CD4-positive, alpha-beta T cell treated with Interleukin-17A for 4 hours (primary cell): Measurements from ENCODE around the gene LHFPL4.
"Not testable (repeated sequence)": the region's sequence is repeated elsewhere in the genome, so short reads cannot be mapped to it uniquely, and the experiment has no call there.

Source experiments
- DNase-seq: peaks from one replicate; pipeline ENCODE4 v3.0.0-alpha.2; 2020; ENCODE audit warnings: mixed read lengths

The LHFPL4 gene

DNA sequence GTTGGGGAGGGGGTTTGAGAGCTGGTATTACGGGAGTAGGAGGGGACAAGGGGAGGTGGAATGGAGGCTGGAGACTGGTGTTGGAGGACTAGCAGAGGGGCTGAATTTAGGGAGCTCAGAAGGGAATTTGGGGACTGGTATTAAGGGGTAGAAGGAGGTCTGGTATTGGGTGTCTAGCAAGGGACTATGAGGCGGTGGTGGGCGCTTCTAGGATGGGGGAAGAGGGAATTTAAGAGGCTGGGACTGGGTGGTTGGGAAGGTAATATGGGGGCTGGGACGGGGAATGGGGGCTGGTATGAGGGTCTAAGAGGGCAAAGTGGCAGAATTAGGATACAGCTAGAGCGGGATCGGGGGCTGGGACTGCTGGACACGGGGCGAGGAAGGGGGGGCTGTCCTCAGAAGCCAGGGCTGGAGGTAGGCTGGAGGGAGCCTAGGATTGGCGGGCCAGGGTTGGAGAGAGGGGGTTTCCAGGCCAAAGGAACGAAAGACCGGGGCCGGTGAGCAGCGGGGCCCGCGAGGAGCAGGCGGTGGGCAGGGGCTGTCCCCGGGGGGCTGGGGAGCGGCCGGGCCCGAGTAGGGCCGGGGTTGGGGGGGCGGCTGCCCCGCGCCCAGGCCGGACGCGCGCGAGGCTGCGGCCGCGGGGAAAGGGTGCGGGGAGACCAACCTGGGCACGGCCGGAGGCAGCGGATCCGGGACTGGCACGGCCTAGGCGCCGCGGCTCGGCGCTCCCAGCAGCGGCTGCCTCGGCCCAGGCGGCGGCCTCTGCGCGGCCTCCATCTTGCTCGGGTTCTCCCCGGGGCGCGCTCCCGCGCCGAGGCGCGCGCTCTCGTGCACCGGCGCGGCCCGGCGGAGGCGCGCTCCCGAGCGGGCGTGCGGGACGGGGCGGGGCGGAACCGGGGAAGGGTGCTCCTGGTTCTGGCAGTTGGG lies at the start of gene LHFPL4:
TSS of gene LHFPL4 (minus strand) at position 802 of the 927 bp plus-strand sequence. CDS start 1,143 bp downstream, outside the sequence.
- no peak for DNase-seq

DNA sequence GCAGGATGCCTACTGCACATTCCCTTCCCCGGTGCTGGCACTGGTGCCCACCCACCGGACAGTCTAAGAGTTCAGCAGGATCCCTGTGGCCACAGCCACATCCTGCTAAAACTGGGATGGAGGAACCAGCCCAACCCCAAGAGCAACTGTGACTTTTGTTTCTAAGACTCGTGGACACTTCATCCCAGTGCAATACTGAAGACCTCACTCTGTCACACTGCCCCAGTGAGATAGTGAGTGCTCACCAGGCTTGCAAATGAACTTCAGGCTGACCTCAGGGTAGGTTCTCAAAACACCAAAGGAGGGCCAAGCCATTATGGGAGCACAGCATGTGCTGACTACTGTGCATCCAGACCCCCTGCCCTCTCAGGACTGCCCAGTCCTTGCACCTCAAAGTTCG lies 49.0 kb upstream of the LHFPL4 start:
- DNase-seq = no peak

- DNase-seq = not testable (repeated sequence)
Measured at GRCh38 chr3:9601006-9601581, 47.5 kb upstream of the LHFPL4 start.

DNA sequence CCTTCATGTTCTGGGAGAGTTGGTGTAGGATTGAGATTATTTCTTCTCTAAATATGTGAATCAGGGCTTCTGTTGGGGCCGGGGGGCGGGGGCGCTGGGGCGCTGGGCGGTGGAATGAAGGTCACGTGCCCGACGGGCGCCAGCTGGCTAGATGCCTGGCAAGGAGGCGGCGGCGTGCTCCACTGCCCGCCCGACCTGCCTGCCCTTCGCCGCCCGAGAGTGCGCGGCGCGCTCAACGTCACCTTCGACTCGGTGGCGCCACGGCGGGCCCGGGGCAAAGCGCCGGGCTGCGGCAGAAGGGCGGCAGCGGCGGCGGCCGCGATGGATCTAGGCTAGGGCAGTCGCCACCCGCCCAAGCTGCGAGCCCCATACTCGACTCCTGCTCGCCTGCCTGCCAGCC lies 47.0 kb upstream of the LHFPL4 start:
- DNase-seq = peak; percentile 3

DNA sequence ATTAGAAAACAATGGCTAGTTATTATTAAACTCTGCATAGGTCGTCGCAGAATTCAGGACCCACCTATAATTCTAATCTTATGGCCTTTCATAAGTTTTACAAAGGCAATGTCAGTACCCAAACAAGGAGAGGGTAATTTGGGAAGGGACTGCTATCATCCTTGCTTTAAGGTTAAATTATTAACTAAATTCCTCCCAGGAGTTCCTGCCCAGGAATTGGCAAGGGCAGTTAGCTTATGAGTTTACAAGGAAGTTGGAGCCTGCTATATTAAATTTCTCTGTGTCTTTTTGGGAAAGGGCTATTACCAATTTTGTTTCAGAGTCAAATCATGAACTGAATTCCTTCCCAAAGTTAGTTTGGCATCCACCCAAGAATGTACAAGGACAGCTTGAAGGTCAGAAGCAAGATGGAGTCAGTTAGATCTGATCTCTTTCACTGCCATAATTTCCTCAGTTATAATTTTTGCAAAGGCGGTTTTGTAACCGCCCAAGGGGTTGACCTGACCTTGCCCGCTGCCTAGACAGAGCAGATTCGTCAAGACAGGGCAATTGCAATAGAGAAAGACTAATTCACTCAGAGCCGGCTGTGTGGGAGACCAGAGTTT lies 45.3 kb upstream of the LHFPL4 start:
- DNase-seq = no peak

GRCh38 chr3:9595877-9596276 lies 42.3 kb upstream of the LHFPL4 start:
- no peak for DNase-seq

GRCh38 chr3:9591781-9592180 lies 38.2 kb upstream of the LHFPL4 start:
- DNase-seq = not testable (repeated sequence)

GRCh38 chr3:9590282-9590791 lies 36.7 kb upstream of the LHFPL4 start:
- DNase-seq = no peak

DNA sequence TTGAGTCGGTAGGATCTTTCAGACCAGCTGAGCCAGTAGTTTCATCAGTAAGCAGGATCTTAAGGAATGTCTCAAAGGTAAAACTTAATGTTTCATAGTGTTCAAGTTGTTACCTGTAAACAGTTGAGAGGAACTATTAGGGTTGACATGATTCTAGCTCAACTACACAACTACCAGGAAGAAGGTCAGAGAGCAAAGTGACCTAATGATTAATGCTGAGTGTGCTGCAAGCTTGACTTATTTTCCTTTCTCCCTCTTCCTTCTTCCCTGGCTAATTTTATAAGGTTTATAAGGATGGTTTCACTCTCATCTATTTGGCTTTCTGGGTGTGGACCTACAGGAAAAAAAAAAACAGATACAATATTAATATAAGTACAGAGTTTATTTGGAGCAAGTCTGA lies 30.2 kb upstream of the LHFPL4 start:
- no peak for DNase-seq

GRCh38 chr3:9583371-9583770 lies 29.7 kb upstream of the LHFPL4 start:
- DNase-seq = no peak

DNA sequence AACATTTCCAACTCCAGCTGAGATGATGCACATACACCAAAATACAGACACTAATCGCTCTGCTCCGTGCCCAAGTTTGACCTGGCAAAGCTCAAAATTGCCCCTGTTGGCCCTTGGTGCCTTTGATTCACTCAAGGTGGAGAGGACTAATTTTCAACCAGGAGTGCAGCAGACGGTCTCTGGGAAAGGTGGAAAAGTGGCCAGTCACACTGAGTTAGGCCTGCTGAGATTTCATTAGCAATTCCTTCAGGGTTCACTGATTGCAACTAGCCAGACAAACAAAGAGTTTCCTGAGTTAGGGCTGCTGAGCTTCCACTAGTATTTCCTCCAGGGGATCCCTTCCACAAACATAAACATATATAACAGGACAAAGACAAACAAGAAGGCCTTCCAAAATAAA lies 28.7 kb upstream of the LHFPL4 start:
- DNase-seq = no peak

GRCh38 chr3:9581742-9582141 lies 28.1 kb upstream of the LHFPL4 start:
- no peak for DNase-seq

- no peak for DNase-seq
Measured at GRCh38 chr3:9569054-9569453, 15.4 kb upstream of the LHFPL4 start.

- no peak for DNase-seq
Measured at GRCh38 chr3:9565316-9565715, 11.7 kb upstream of the LHFPL4 start.

DNA sequence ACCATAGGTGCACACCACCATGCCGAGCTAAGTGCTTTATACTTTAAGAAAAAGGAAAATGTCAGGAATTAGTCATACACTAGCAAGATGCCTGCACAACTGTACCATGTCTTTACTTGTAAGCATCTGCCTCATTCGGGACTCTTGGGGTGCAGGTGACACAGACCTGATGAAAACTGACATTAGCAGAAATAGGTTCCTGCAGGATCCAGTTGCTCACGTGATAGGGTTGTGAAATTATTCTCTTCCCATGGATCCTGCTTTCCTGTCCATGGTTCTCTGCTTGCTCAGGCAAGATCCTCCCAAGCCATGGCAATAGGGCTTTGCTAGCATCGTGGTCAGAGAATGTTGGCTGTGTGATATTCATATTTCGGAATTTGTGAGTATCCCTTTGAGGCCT lies 10.2 kb upstream of the LHFPL4 start:
- no peak for DNase-seq

- DNase-seq = not testable (repeated sequence)
Measured at GRCh38 chr3:9560056-9560455, 6.4 kb upstream of the LHFPL4 start.

DNA sequence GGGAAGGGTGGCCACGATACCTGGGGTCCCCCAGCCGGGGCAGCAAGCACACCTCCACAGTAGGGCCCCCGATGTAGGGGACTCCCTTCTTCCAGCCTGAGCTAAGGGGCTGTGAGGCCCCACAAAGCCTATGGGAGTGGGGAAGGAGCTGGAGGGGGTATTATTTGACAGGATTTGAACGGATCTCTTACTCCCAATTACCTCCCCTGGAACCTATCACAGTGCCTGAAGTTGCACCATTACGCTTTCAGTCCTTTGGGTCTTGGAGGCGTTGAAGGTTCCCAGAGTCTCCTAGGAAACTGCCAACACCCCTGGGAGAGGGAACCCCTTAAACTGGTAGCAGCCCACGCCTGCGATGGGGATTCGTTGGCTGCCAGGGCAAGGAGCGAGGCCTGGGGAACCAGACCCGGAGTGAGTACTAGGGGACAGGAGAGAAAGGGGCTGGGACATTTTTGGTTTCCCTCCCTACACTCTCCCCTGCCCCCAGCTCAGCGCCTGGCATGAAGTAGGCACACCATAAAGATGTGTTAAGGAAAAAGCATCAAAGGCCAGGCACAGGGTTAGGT lies 409 bp upstream of the LHFPL4 start:
- no peak for DNase-seq

DNA sequence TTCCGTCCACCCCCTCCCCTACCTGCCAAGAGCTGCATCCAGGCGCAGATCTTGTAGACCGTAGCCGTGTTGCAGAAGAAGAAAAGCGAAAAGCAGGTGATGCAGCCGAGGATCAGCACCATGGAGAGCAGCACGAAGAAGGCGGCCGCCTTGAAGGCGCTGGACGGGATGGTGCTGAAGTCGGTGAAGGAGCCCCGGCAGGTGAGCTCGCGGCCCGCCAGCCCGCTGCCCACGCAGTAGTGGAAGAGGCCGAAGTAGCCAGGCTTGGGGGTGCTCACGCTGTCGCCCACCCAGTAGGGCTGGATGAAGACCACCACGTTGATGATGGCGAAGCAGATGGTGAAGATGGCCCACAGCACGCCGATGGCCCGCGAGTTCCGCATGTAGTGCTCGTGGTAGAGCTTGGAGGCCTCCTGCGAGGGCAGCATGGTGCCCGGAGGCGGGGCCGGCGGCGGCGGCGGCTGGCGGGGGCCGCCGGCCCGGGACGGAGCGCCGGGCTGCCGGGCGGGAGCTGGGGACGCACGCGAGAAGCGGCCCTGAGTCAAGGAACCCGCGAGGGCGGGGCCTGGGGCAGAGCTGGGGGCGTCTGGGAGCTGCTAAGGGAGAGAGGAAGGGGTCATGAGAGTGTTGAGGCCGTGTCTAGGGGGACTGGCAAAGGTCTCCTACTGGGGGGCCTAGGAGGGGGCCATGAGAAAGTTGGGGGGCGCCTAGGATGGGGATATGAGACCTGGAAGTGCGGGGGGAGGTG lies 1.2 kb downstream of the LHFPL4 start:
- DNase-seq = peak; percentile 16

DNA sequence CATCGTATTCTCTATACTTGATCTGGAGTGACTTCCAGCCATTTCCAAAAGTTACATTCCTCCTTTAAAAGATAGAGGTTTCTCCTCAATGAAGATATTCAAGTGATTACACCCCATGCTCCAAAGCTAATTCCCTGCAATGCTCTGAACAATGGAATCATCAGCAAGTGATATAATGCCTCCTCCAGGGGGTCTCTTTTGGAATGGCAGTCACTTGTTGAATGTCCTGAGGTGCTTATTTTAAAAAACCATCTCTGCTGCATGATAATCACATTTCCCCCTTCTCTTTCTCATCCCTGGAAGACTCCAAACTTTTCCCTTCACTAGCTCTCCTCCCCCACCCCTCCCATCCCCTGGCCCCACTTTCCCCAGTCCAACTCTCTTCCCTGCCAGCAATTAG lies 2.6 kb downstream of the LHFPL4 start:
- no peak for DNase-seq

- DNase-seq = no peak
Measured at GRCh38 chr3:9549600-9549999, 4.0 kb downstream of the LHFPL4 start.

- no peak for DNase-seq
Measured at GRCh38 chr3:9548991-9549390, 4.6 kb downstream of the LHFPL4 start.

DNA sequence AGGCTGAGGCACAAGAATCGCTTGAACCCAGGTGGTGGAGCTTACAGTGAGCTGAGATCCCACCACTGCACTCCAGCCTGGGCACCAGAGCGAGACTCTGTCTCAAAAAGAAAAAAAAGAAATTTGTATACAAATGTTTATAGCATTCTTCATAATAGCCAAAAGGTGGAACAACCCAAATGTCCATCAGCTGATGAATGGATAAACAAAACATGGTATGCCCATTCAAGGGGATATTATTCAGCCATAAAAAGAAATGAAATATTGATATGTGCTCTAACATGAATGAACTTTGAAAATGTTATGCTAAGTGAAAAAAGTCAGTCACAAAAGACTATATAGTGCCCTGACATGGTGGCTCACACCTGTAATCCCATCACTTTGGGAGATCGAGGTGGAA lies 11.4 kb downstream of the LHFPL4 start:
- DNase-seq = no peak

GRCh38 chr3:9536212-9536611 lies 17.4 kb downstream of the LHFPL4 start:
- DNase-seq = no peak
